ENCODE data around the gene PANK3. TPM values are rescaled to one million over a fixed set of nuclear protein-coding genes. Genes with fewer than 3 reads are reported as not detected.

Gene PANK3
- total RNA-seq, result 12.0 and 18.4 TPM in 2 replicates

DNA sequence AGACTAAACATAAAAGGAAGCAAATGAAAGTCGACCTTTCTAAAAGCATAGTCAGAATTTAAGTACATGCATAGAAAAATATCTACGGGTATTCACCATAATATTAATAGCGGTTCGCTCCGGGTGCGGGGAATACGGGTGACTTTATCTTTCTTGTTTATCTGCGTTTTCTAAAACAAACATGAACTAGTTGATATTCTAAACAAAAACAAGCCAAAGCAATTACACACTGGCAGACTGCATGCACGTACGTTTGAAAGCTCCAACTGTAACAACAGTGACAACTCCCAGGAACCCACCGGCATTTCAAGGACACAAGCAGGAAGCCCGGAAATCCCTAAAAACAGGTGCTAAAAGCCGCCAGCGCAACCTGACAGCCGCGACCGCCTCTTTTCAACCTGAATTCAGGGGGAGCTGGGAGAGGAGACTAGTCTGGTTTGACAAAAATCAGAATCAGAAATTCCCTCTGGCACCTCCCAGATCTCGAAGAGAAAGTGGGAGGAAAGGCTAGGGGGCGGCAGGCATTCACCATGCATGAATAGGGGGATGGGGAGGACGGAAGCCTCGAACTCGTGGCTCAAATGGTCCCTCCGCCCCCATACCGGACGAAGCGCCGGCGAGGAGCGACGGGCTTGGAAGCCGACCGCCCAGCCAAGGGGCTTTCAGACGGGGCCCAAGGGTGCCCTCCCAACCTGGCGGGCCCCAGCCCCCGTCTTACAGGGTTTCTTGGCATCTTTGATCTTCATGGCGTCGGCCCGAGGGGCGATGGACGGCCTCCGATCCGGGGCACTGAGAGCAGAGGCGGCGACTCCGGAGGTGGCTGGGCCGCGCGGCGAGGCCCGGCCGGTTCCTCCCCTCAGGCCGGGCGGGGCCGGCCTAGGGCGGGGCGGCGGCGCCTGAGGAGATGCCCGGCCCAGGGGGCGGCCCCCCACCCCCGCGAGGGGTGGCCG, at the start of gene PANK3:
TSS of gene PANK3 (minus strand) at position 831 of the 950 bp plus-strand sequence. CDS start at position 746, 85 bp downstream.

GRCh38 chr5:168528521-168529373, 50.4 kb downstream of the PANK3 start, which contains the start of gene FBLL1:
Gene FBLL1, plus strand, starts transcription at chr5:168529305. Its CDS starts 200 bp downstream, at chr5:168529505.

Other genes starting within 250 kb of the PANK3 start
- 104 and 151 TPM in 2 replicates for gene RARS1, start 92.9 kb downstream of the PANK3 start, total RNA-seq
- 0.26 and 0.79 TPM in 2 replicates for gene FBLL1, start 50.1 kb downstream of the PANK3 start, total RNA-seq

Measured in bronchial smooth muscle cell (primary cell).